Stimulated activated CD4-positive, alpha-beta T cell treated with anti-CD3 and anti-CD28 coated beads, TNF-alpha, amount 100 ng/mL, for 1 hour (primary cell): ENCODE results near the gene BET1L.
"Not testable (repeated sequence)": the region's sequence is repeated elsewhere in the genome, so short reads cannot be mapped to it uniquely, and the experiment has no call there.

Source experiments
- DNase-seq, 3 donors: peaks; one replicate each; pipeline ENCODE4 v3.0.0-alpha.2; 2020; ENCODE audit warnings: low read depth in 3 of 3, low spot score in 1 of 3

The BET1L gene

GRCh38 chr11:196786-197731, 10.1 kb downstream of the BET1L start:
- DNase-seq, result no peak

GRCh38 chr11:193481-193880, 13.7 kb downstream of the BET1L start:
- not testable (repeated sequence) for DNase-seq

GRCh38 chr11:192674-193128, 14.5 kb downstream of the BET1L start, which contains the start of gene SCGB1C1:
SCGB1C1 (plus strand) TSS chr11:193078; CDS start chr11:193100, 22 bp downstream.
- not testable (repeated sequence) for DNase-seq

DNA sequence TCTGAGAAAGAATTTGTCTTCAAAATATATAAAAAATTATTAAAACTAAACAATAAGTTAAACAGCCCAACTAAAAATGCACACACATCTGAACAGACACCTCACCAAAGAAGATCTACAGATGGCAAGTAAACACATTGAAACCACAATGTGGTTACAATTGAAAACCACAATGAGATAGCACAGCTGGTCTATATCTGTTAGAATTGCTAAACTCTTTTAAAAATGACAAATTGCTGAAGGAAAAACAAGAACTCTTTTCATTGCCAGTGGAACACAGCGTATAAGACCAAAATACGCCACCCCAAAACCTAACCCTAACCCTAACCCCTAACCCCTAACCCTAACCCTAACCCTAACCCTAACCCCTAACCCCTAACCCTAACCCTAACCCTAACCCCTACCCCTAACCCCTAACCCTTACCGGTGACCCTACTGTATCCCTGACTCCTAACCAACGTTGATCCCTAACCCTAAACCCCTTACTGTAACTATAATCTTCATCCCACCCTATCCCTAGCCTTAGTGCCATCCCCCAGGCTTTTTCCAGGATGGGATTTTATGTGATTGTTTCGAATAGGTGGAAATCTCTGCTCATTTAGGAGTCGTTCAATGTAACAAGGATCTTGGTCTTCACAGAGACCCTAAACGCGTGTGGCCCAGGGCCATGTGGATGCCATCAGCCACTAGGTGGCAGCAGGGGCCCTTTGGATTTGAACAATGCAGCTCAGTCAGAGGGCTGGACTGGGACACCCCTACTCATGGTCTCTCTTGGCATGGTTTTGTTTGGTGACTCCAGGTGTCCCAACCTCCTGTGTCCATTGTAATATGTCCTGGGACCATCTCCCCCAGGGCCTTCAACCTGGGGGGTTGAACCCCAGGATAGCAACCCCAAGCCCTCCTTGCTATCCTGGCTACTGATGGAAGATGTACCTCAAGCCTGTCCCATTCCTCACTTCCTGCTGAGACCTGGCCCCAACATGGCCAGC, 15.4 kb downstream of the BET1L start:
- peak in 2 of 3 donors; percentile 30 to 47 for DNase-seq

- DNase-seq, result not testable (repeated sequence)
These were observed 16.7 kb downstream of the BET1L start for GRCh38 chr11:190546-190945.

DNA sequence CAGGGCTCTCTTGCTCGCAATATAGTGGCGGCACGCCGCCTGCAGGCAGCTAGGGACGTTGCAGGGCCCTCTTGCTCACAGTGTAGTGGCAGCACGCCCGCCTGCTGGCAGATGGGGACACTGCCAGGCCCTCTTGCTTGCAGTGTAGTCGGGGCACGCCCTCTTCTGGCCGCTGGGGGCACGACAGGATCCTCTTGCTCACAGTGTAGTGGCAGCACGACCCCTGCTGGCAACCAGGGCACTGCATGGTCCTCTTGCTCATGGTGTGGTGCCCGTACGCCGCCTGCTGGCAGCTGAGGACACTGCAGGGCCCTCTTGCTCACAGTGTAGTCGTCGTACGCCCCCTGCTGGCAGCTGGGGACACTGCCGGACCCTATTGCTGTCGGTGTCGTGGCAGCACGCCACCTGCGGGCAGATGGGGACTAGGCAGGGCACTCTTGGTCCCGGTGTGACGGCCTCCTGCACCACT, 17.3 kb downstream of the BET1L start:
- DNase-seq, result not testable (repeated sequence)

GRCh38 chr11:189200-189783, 17.9 kb downstream of the BET1L start:
- not testable (repeated sequence) for DNase-seq

DNA sequence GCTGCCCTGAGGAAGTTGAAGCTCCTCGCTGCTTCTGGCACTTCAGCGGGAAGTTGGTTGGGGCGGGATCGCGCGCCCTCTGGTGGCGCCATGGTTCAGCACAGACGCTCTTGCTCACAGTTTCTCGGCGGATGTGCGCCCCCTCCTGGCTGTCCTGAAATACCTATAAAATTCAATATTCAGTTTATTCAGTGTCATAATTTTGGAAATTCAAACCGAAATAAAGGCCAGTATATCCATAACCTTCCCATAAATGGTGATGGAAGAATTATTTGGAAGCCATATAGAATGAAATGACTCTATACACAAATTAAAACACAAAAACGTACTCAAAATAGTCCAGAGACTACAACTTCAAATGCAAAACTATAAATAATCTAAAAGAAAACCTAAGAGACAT, 27.0 kb downstream of the BET1L start:
- not testable (repeated sequence) for DNase-seq
